Caco-2 (cell line): ENCODE data around the gene ASZ1. TPM values are rescaled to one million over a fixed set of nuclear protein-coding genes. Genes with fewer than 3 reads are reported as not detected.

ENCODE experiments used
- BruUV-seq: library from RNA; stranded (reverse); fragments of 400-500 nt; replicated peaks from 2 replicates; lab custom pipeline; 2021; lab: Mats Ljungman, UMichigan
- CTCF ChIA-PET: fragments of 300-600 bp; sonication (Branson Sonifier 250); formaldehyde crosslinking; loops from one replicate; lab custom pipeline; 2022; ENCODE audit warnings: antibody characterized with exemption; lab: Charles Lee
- POLR2A ChIA-PET: fragments of 300-600 bp; sonication (Branson Sonifier 250); formaldehyde crosslinking; loops from one replicate; lab custom pipeline; 2022; ENCODE audit warnings: antibody characterized with exemption; lab: Charles Lee
- DNase-seq, 2 experiments: peaks; one replicate each; pipeline versions ENCODE4 v3.0.0 to v3.0.0-alpha.2; 2020 to 2022
- H3K27me3 ChIP-seq: replicated peaks from 2 replicates; pipeline ENCODE4 v1.6.0; 2011; ENCODE audit warnings: low read length; ENCODE audit not compliant: control insufficient read depth, insufficient read depth
- H3K36me3 ChIP-seq: 2 replicates; pipeline ENCODE4 v1.5.1; 2011; ENCODE audit warnings: low read length; ENCODE audit not compliant: control insufficient read depth, insufficient read depth
- H3K4me1 ChIP-seq: fragments of 250-450 bp; sonication (Bioruptor Pico); 2 replicates; pipeline ENCODE4 v1.5.1; 2020; ENCODE audit warnings: mild to moderate bottlenecking
- H3K4me3 ChIP-seq: 2 replicates; pipeline ENCODE4 v1.5.1; 2011; ENCODE audit warnings: low read depth, mild to moderate bottlenecking, control low read depth, low read length
- H3K9me3 ChIP-seq: fragments of 250-450 bp; sonication (Bioruptor Pico); 2 replicates; pipeline ENCODE4 v1.5.1; 2020; ENCODE audit warnings: mild to moderate bottlenecking, moderate library complexity
- H3K27ac Mint-ChIP-seq: one replicate; pipeline ENCODE4 v1.8.0; 2022; ENCODE audit warnings: mixed read lengths; ENCODE audit not compliant: unreplicated experiment
- H3K27me3 Mint-ChIP-seq: one replicate; pipeline ENCODE4 v1.8.0; 2022; ENCODE audit warnings: mixed read lengths; ENCODE audit not compliant: insufficient read depth, unreplicated experiment
- H3K36me3 Mint-ChIP-seq: one replicate; pipeline ENCODE4 v1.8.0; 2022; ENCODE audit warnings: mild to moderate bottlenecking, mixed read lengths; ENCODE audit not compliant: insufficient read depth, unreplicated experiment
- H3K4me1 Mint-ChIP-seq: one replicate; pipeline ENCODE4 v1.8.0; 2022; ENCODE audit warnings: low read depth, mixed read lengths; ENCODE audit not compliant: unreplicated experiment
- H3K4me3 Mint-ChIP-seq: one replicate; pipeline ENCODE4 v1.8.0; 2022; ENCODE audit warnings: mild to moderate bottlenecking, moderate library complexity, mixed read lengths; ENCODE audit not compliant: unreplicated experiment
- H3K9me3 Mint-ChIP-seq: one replicate; pipeline ENCODE4 v1.8.0; 2022; ENCODE audit warnings: mixed read lengths; ENCODE audit not compliant: unreplicated experiment
- intact Hi-C: fragments of 100-400 bp; cut with micrococcal nuclease; formaldehyde crosslinking; loops from one replicate; pipeline ENCODE4 v1.10.0; 2022; ENCODE audit not compliant: unreplicated experiment
- total RNA-seq: library from RNA; stranded (reverse); gene quantifications from 2 replicates; pipeline ENCODE4 v1.2.3, GENCODE V29; 2022
- TF ChIP-seq, protein P1 (sequence below), 2 experiments: fragments of 200-600 bp in 1 of 2; IDR thresholded peaks; 1 replicate in 1 of 2; 2 replicates in 1 of 2; pipeline versions ENCODE4 v1.5.1 to v1.8.0; 2011 to 2022; ENCODE audit warnings: antibody characterized with exemption in 1 of 2, control low read depth in 1 of 2, inconsistent platforms in 1 of 2, low read depth in 1 of 2, low read length in 1 of 2, mild to moderate bottlenecking in 1 of 2, moderate library complexity in 1 of 2; ENCODE audit not compliant: insufficient read depth in 1 of 2, severe bottlenecking in 1 of 2, unreplicated experiment in 1 of 2

The ASZ1 gene
- total RNA-seq, 1 experiment from 2014 or later: not detected

DNA sequence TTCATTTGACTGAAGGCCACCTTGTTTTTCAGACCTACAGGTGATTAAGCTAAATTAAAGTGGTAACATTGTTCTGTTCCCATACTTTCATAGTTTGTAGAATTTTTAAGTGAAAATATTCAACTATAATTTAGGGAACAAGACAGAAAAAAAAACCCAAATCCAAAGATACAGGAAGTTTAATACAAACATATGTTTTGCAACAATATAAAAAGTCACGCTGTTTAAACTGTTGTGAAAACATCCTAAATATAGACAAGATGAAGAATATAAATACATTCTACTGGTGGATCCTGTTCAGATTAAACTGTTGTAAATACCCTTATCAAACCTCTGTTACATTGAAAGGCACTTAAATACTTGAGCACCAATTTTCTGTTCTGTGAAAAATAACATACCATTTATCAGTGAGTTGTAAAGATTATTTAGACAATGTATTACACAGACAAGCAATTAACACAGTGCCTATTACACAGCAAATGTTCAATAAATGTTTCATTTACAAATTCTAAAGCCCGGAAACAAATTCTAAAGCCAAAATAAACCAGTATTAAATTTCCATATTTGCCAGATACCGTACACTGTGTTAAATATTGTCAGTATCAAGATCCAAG lies 14.2 kb downstream of the ASZ1 start:
- Histone ChIP-seq H3K27me3 (no peaks in the 10 kb centered on the region), H3K36me3 (no peaks in the 10 kb centered on the region), H3K4me1 (peaks cover 8% of the 10 kb centered on the region; the same call in 1 of the 2 replicates), H3K9me3 (no peaks in the 10 kb centered on the region), H3K4me3 (no peak overlapping the region)
- TF ChIP-seq, protein P1, sequence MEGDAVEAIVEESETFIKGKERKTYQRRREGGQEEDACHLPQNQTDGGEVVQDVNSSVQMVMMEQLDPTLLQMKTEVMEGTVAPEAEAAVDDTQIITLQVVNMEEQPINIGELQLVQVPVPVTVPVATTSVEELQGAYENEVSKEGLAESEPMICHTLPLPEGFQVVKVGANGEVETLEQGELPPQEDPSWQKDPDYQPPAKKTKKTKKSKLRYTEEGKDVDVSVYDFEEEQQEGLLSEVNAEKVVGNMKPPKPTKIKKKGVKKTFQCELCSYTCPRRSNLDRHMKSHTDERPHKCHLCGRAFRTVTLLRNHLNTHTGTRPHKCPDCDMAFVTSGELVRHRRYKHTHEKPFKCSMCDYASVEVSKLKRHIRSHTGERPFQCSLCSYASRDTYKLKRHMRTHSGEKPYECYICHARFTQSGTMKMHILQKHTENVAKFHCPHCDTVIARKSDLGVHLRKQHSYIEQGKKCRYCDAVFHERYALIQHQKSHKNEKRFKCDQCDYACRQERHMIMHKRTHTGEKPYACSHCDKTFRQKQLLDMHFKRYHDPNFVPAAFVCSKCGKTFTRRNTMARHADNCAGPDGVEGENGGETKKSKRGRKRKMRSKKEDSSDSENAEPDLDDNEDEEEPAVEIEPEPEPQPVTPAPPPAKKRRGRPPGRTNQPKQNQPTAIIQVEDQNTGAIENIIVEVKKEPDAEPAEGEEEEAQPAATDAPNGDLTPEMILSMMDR (IDR thresholded peaks at IDR 0.05; ENCODE audit: insufficient read depth in 1 of 2, low read depth in 1 of 2, low read length in 1 of 2, severe bottlenecking in 1 of 2, unreplicated experiment in 1 of 2): no peak
- Mint-ChIP-seq H3K36me3 (no peaks in the 10 kb centered on the region), H3K27me3 (peaks cover 3% of the 10 kb centered on the region), H3K27ac (no peak overlapping the region), H3K9me3 (no peaks in the 10 kb centered on the region), H3K4me1 (peaks cover 3% of the 10 kb centered on the region), H3K4me3 (no peak overlapping the region)
- DNase-seq: no peak
- POLR2A ChIA-PET: no interaction called here
- CTCF ChIA-PET: no interaction called here
- intact Hi-C loops: no loop called here
- no TSS peak for BruUV-seq

DNA sequence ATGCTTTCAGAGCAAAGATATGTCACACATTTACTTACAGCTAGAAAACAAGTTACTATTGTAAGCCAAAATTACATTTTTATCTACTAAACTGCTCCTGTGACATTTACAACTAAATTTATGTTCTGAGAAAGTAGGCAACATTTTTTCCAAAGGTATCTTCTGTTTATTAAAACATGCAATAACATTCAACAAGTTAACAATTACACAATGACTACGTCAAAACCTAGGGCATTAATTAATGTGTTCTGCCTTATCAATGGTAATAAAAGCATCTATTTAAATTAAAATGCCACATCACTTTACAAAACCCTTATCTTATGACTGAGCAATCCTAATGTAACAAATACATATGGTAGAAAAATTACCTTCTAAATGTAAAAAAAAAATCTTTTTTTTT lies 14.9 kb downstream of the ASZ1 start:
- H3K4me3 ChIP-seq: no peak overlapping the region
- H3K27me3 Mint-ChIP-seq: peaks cover under 1% of the 10 kb centered on the region
- no peak overlapping the region for H3K4me3 Mint-ChIP-seq
- ChIA-PET CTCF (interaction anchor here (0.6 kb wide), 1 partner anchor 303 kb away, joined by 3 read pairs; no protein-coding TSS in a partner anchor), POLR2A (no interaction called here)
- H3K9me3 ChIP-seq: no peaks in the 10 kb centered on the region
- TF ChIP-seq, protein P1 (IDR thresholded peaks at IDR 0.05; ENCODE audit: insufficient read depth in 1 of 2, low read depth in 1 of 2, low read length in 1 of 2, severe bottlenecking in 1 of 2, unreplicated experiment in 1 of 2): no peak
- peaks cover 9% of the 10 kb centered on the region for H3K4me1 Mint-ChIP-seq
- H3K36me3 Mint-ChIP-seq: no peaks in the 10 kb centered on the region
- no peaks in the 10 kb centered on the region for H3K27me3 ChIP-seq
- H3K27ac Mint-ChIP-seq: no peak overlapping the region
- DNase-seq: no peak
- no TSS peak for BruUV-seq
- H3K9me3 Mint-ChIP-seq: no peaks in the 10 kb centered on the region
- peaks cover 8% of the 10 kb centered on the region; the same call in 1 of the 2 replicates for H3K4me1 ChIP-seq
- intact Hi-C loops: no loop called here
- H3K36me3 ChIP-seq: no peaks in the 10 kb centered on the region

DNA sequence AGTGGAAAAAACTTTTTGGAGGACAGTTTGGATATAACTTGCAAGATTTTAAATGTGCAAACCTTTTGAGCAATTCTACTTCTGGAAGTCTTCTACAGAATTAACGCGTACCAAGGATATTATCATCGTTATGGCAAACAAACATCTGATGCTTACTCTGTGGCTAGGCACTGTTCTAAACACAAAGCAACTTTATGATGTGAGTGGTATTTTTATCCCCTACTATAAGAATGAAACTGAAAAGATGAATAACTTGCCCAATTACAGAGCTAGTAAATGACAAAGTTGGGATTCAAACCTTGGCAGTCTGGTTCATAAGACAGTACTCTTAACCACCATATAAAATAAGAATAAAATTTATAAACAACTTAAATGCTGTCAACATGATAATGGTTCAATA lies 15.8 kb downstream of the ASZ1 start:
- Mint-ChIP-seq H3K36me3 (no peaks in the 10 kb centered on the region), H3K4me1 (peaks cover 10% of the 10 kb centered on the region), H3K27me3 (no peaks in the 10 kb centered on the region), H3K9me3 (no peaks in the 10 kb centered on the region), H3K4me3 (no peak overlapping the region), H3K27ac (no peak overlapping the region)
- DNase-seq: no peak
- CTCF ChIA-PET: no interaction called here
- no peaks in the 10 kb centered on the region for H3K9me3 ChIP-seq
- intact Hi-C loops: no loop called here
- no peaks in the 10 kb centered on the region for H3K27me3 ChIP-seq
- TF ChIP-seq, protein P1 (IDR thresholded peaks at IDR 0.05; ENCODE audit: insufficient read depth in 1 of 2, low read depth in 1 of 2, low read length in 1 of 2, severe bottlenecking in 1 of 2, unreplicated experiment in 1 of 2): no peak
- no peaks in the 10 kb centered on the region for H3K36me3 ChIP-seq
- POLR2A ChIA-PET: no interaction called here
- no peak overlapping the region for H3K4me3 ChIP-seq
- no TSS peak for BruUV-seq
- peaks cover 8% of the 10 kb centered on the region; the same call in 1 of the 2 replicates for H3K4me1 ChIP-seq
